ENCODE measurements around the gene TXNIP.
A peak's percentile ranks its signal among the peaks of the same experiment; 100 is the strongest.

DNA sequence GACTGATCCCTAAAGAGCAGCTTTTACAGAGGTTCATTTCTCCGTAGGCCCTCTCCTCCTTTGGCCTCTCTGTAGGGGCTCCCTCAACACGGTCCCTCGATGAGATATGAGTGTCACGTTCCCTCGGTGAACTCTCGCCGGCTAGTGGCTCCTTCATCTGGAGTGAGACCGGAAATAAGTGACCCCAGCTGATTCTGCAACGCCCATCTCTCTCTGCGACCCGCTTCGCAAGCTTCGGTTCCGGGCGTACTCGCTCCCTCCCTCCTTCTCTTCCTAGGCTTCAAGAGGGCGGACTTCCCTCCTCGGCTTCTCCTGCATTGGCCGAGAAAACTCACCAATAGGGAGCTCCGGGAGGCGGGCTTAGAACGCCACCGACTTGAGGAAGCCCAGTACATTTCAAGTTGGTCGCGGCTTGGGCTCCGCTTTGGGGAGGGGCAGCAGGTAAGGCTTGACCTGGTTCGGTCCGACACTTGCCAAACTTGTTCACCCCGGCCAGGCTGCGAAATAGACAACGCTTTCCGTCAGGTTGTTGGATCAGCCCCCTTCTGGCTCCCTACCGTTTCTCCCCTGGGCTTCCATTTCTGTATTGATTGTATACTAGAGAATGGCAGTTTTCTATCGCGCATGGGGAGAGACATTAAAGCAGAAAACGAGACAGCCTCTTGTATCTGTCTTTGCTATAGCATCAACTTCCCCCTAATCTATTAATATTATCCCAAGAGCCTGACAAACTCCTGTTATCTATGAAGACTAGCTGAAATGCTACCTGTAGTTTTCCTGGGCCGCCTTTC lies 31.9 kb downstream of the TXNIP start, which contains the start of the genes ANKRD34A and POLR3GL:
- TF ChIP-seq, protein P1, sequence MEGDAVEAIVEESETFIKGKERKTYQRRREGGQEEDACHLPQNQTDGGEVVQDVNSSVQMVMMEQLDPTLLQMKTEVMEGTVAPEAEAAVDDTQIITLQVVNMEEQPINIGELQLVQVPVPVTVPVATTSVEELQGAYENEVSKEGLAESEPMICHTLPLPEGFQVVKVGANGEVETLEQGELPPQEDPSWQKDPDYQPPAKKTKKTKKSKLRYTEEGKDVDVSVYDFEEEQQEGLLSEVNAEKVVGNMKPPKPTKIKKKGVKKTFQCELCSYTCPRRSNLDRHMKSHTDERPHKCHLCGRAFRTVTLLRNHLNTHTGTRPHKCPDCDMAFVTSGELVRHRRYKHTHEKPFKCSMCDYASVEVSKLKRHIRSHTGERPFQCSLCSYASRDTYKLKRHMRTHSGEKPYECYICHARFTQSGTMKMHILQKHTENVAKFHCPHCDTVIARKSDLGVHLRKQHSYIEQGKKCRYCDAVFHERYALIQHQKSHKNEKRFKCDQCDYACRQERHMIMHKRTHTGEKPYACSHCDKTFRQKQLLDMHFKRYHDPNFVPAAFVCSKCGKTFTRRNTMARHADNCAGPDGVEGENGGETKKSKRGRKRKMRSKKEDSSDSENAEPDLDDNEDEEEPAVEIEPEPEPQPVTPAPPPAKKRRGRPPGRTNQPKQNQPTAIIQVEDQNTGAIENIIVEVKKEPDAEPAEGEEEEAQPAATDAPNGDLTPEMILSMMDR (IDR thresholded peaks at IDR 0.05), result no peak
- TF ChIP-seq POLR2AphosphoS5 (IDR thresholded peaks at IDR 0.05), result peak; percentile 74 to 95 (median 82)

Measured in breast epithelium (tissue), 3 donors.